GM18526 (cell line): ENCODE data around the gene CNGA1.

Experiments used
- POLR2A ChIP-seq: IDR thresholded peaks from 3 replicates; pipeline ENCODE4 v1.6.1; 2011; ENCODE audit not compliant: insufficient read length; ENCODE audit errors: extremely low read depth

Gene CNGA1

GRCh38 chr4:48011722-48012121 is 4.8 kb downstream of the CNGA1 start:
- TF ChIP-seq POLR2A = no peak

GRCh38 chr4:48008021-48008596 is 8.4 kb downstream of the CNGA1 start:
- TF ChIP-seq POLR2A = no peak

GRCh38 chr4:48005781-48006180 is 10.7 kb downstream of the CNGA1 start:
- TF ChIP-seq POLR2A = no peak

GRCh38 chr4:48002267-48002666 is 14.2 kb downstream of the CNGA1 start:
- TF ChIP-seq POLR2A = no peak

- TF ChIP-seq POLR2A = no peak
These were observed 20.5 kb downstream of the CNGA1 start for GRCh38 chr4:47996021-47996420.

GRCh38 chr4:47990145-47990544 is 26.3 kb downstream of the CNGA1 start:
- TF ChIP-seq POLR2A = no peak

GRCh38 chr4:47974566-47974965 is 41.9 kb downstream of the CNGA1 start:
- no peak for TF ChIP-seq POLR2A

GRCh38 chr4:47972721-47973120 is 43.8 kb downstream of the CNGA1 start:
- TF ChIP-seq POLR2A = no peak

- no peak for TF ChIP-seq POLR2A
These were observed 44.3 kb downstream of the CNGA1 start for GRCh38 chr4:47972181-47972580.

- TF ChIP-seq POLR2A = no peak
These were observed 47.6 kb downstream of the CNGA1 start for GRCh38 chr4:47968847-47969246.

GRCh38 chr4:47954677-47955076 is 61.8 kb downstream of the CNGA1 start:
- TF ChIP-seq POLR2A = no peak

- no peak for TF ChIP-seq POLR2A
These were observed 62.2 kb downstream of the CNGA1 start for GRCh38 chr4:47954245-47954644.

GRCh38 chr4:47945930-47946726 is 70.4 kb downstream of the CNGA1 start:
- TF ChIP-seq POLR2A = no peak

- no peak for TF ChIP-seq POLR2A
These were observed 74.2 kb downstream of the CNGA1 start for GRCh38 chr4:47942081-47942819.

GRCh38 chr4:47939456-47939855 is 77.0 kb downstream of the CNGA1 start:
- TF ChIP-seq POLR2A = no peak

- TF ChIP-seq POLR2A = no peak
These were observed 80.1 kb downstream of the CNGA1 start for GRCh38 chr4:47936336-47936735.
